K562 treated with DMSO at 1 percent for 4 hours (cell line): ENCODE measurements around the gene ADIPOR2. TPM values are rescaled to one million over a fixed set of nuclear protein-coding genes. Genes with fewer than 3 reads are reported as not detected.

Experiments used
- total RNA-seq: library from RNA; unstranded; fragments of 300-600 nt; gene quantifications from 2 replicates; pipeline ENCODE4 v1.2.3, GENCODE V29; 2022; ENCODE audit not compliant: insufficient read depth

The ADIPOR2 gene, protein sequence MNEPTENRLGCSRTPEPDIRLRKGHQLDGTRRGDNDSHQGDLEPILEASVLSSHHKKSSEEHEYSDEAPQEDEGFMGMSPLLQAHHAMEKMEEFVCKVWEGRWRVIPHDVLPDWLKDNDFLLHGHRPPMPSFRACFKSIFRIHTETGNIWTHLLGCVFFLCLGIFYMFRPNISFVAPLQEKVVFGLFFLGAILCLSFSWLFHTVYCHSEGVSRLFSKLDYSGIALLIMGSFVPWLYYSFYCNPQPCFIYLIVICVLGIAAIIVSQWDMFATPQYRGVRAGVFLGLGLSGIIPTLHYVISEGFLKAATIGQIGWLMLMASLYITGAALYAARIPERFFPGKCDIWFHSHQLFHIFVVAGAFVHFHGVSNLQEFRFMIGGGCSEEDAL
- 42.8 and 51.4 TPM in 2 replicates for total RNA-seq

DNA sequence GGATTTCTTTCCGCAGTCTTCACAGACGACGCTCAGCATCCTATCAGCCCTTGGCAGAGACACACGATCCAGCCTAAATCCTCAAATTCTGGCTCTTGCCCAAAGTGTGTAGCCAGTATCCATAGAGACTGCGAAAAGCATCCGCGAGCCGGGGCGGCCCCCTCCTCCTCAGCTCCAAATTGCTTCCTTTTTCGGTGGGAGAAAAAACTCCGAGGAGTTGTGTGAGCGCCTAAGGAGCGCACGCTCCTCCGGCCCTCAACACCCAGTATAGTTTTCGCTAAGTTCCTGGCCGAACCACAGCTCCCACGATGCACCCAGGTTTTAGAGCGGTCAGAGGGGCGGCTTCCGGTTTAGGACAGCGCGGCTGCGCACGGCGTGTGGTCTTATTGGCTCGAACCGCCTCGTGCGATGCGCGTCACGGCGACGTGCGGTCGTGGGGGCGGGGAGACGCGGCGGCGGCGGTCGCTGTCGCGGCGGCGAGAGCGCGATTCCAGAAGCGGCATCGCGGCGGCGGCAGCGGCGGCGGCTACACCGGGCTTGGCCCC, at the start of gene ADIPOR2:
ADIPOR2 (plus strand) TSS at position 493 of the 545 bp plus-strand sequence. CDS start 63,274 bp downstream, outside the sequence.

DNA sequence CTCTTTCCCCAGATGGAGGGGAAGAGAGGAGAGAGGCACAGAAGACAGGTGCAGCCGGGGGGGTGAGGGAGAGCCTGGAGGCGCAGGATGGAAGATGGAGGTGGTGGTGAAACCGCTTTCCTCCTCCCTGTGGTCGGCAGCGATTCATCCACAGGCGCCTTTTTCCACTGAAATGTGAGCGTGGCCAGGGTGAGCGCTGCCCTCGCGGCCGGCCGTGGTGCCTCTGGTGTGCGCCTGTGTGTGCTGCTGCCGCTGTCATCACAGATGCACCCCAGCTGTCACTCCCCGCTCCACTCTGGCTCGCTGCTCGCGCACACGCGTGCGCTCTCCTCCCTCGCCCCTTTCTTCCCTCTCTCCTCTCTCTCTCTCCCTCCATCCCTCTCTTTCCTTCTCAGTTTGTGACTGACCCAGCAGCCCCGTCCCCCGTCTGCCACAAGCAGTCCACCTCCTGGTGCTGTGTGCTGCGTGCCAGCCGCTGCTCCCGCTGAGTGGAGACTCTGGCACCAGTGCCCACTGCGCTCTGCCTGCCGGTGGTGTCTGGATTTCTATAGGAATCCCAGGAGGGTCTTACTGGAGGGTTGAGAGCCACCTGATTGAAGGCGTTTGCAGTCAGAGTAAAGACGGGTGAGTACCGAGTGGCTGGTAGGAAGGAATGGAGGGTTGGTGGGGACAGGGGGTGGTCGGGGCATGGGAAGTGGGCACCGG, 129.5 kb downstream of the ADIPOR2 start, which contains the start of gene LRTM2:
LRTM2 (plus strand) TSS at position 375 of the 705 bp plus-strand sequence. CDS start 7,584 bp downstream, outside the sequence.

Other genes starting within 250 kb of the ADIPOR2 start
- 10.8 and 12.3 TPM in 2 replicates for gene FBXL14, start 96.5 kb upstream of the ADIPOR2 start, total RNA-seq
- 3.3 and 4.2 TPM in 2 replicates for gene WNT5B, start 61.8 kb upstream of the ADIPOR2 start, total RNA-seq
- not detected in 2 replicates for gene LRTM2, start 129.5 kb downstream of the ADIPOR2 start, total RNA-seq
- 2.0 and 4.4 TPM in 2 replicates for gene CACNA2D4, start 227.6 kb downstream of the ADIPOR2 start, total RNA-seq